Astrocyte of the spinal cord (primary cell): ENCODE results near the gene SELENON.

Experiments
- DNase-seq: peaks from one replicate; pipeline ENCODE4 v3.0.0; 2011; ENCODE audit warnings: low read depth, low spot score
- H3K4me3 ChIP-seq: 2 replicates; pipeline ENCODE4 v1.5.1; 2011; ENCODE audit warnings: low read depth, mild to moderate bottlenecking, low read length, moderate library complexity
- CTCF ChIP-seq: IDR thresholded peaks from 2 replicates; pipeline ENCODE4 v1.5.1; 2012; ENCODE audit warnings: low read depth, mild to moderate bottlenecking, low read length, inconsistent platforms
- in situ Hi-C: cut with HindIII; loops from 2 replicates; pipeline ENCODE4 v1.10.0; 2017; ENCODE audit warnings: low sequenced_read_pairs

Gene SELENON

GRCh38 chr1:25854554-25854953 is 54.6 kb downstream of the SELENON start:
- in situ Hi-C loops = no loop called here
- DNase-seq = no peak
- no peak for TF ChIP-seq CTCF

GRCh38 chr1:25856856-25857255 is 56.9 kb downstream of the SELENON start:
- no peak for TF ChIP-seq CTCF
- in situ Hi-C loops = no loop called here
- no peak for DNase-seq
- H3K4me3 ChIP-seq = no peak overlapping the region

More at GRCh38 chr1:25854554-25854953, 54.6 kb downstream of the SELENON start:
- H3K4me3 ChIP-seq = no peak overlapping the region

- in situ Hi-C loops = no loop called here
- no peak for TF ChIP-seq CTCF
- no peak for DNase-seq
- H3K4me3 ChIP-seq = peak overlapping the region; percentile 71
Observed at GRCh38 chr1:25858494-25858893, 58.5 kb downstream of the SELENON start.

GRCh38 chr1:25858906-25859789 is 59.2 kb downstream of the SELENON start, which contains the start of gene AUNIP:
AUNIP (minus strand) TSS chr1:25859457; CDS start chr1:25859357, 100 bp downstream.
- peak within 1 kb of the TSS; percentile 71 for H3K4me3 ChIP-seq
- DNase-seq = peak; percentile 85
- in situ Hi-C loops = no loop called here
- no peak for TF ChIP-seq CTCF

GRCh38 chr1:25861316-25862286 is 61.6 kb downstream of the SELENON start:
- TF ChIP-seq CTCF = no peak
- DNase-seq = no peak
- in situ Hi-C loops = no loop called here
- H3K4me3 ChIP-seq = no peak overlapping the region

GRCh38 chr1:25862785-25863485 is 62.9 kb downstream of the SELENON start:
- no peak for DNase-seq
- no peak for TF ChIP-seq CTCF
- in situ Hi-C loops = no loop called here
- H3K4me3 ChIP-seq = no peak overlapping the region
